HepG2 (cell line): ENCODE results near the gene STYXL1. TPM values are rescaled to one million over a fixed set of nuclear protein-coding genes. Genes with fewer than 3 reads are reported as not detected.
A peak's percentile ranks its signal among the peaks of the same experiment; 100 is the strongest.

Experiments used
- AGO2 ChIP-seq: fragments of 200-400 bp; formaldehyde crosslinking; optimal IDR thresholded peaks from 2 replicates; pipeline ENCODE3; 2017; ENCODE audit warnings: mild to moderate bottlenecking, low read depth, low read length, moderate library complexity
- CTCF ChIP-seq: sonication (generic); formaldehyde crosslinking; IDR thresholded peaks from 2 replicates; pipeline ENCODE4 v1.5.0; 2020; ENCODE audit warnings: mild to moderate bottlenecking, missing genetic modification reagents, moderate library complexity
- EP300 ChIP-seq, 3 experiments: sonication (generic) in 1 of 3; formaldehyde crosslinking in 1 of 3; IDR thresholded peaks; 2 replicates each; pipeline versions ENCODE4 v1.5.1 to v1.6.1; 2011 to 2020; ENCODE audit warnings: low read depth in 2 of 3, low read length in 2 of 3, borderline replicate concordance in 1 of 3, improper control_type of control experiment in 1 of 3, mild to moderate bottlenecking in 1 of 3, missing genetic modification reagents in 1 of 3, moderate library complexity in 1 of 3
- ETV5 ChIP-seq: IDR thresholded peaks from 2 replicates; pipeline ENCODE4 v1.6.1; 2018; ENCODE audit warnings: missing biosample characterization, missing genetic modification reagents, inconsistent platforms, borderline replicate concordance
- FOXK2 ChIP-seq: fragments of 450-650 bp; IDR thresholded peaks from 2 replicates; pipeline ENCODE4 v1.6.1; 2016
- MAX ChIP-seq: IDR thresholded peaks from 2 replicates; pipeline ENCODE4 v1.6.1; 2012; ENCODE audit warnings: inconsistent platforms
- MBD4 ChIP-seq: IDR thresholded peaks from 2 replicates; pipeline ENCODE4 v1.6.1; 2012; ENCODE audit warnings: low read length, inconsistent platforms, borderline replicate concordance
- MTF2 ChIP-seq: sonication (generic); formaldehyde crosslinking; IDR thresholded peaks from 2 replicates; pipeline ENCODE4 v1.5.0; 2020; ENCODE audit warnings: missing genetic modification reagents, borderline replicate concordance
- NR2F2 ChIP-seq: IDR thresholded peaks from 2 replicates; pipeline ENCODE4 v1.6.1; 2012; ENCODE audit warnings: low read depth, inconsistent platforms, borderline replicate concordance
- NR2F6 ChIP-seq, 2 experiments: IDR thresholded peaks; 2 replicates each; pipeline ENCODE4 v1.6.1; 2016; ENCODE audit warnings: antibody characterized with exemption in 1 of 2, mild to moderate bottlenecking in 1 of 2
- PBX3 ChIP-seq: sonication (generic); formaldehyde crosslinking; IDR thresholded peaks from 2 replicates; pipeline ENCODE4 v1.8.1; 2023; ENCODE audit warnings: missing genetic modification reagents, inconsistent platforms, borderline replicate concordance
- TCF7 ChIP-seq: sonication (generic); IDR thresholded peaks from 2 replicates; pipeline ENCODE4 v1.6.1; 2016; ENCODE audit warnings: antibody characterized with exemption, low read depth
- ZBTB4 ChIP-seq: sonication (generic); formaldehyde crosslinking; IDR thresholded peaks from 2 replicates; pipeline ENCODE4 v1.4.0; 2020; ENCODE audit warnings: missing genetic modification reagents, mild to moderate bottlenecking, borderline replicate concordance
- ZIK1 ChIP-seq: sonication (generic); formaldehyde crosslinking; IDR thresholded peaks from 2 replicates; pipeline ENCODE4 v1.5.0; 2020; ENCODE audit warnings: mild to moderate bottlenecking, low read depth, missing genetic modification reagents, borderline replicate concordance
- ZNF431 ChIP-seq: sonication (generic); formaldehyde crosslinking; IDR thresholded peaks from 2 replicates; pipeline ENCODE4 v1.9.0; 2022; ENCODE audit warnings: missing genetic modification reagents, low read depth, mild to moderate bottlenecking, borderline replicate concordance
- ZNF564 ChIP-seq: sonication (generic); formaldehyde crosslinking; IDR thresholded peaks from 2 replicates; pipeline ENCODE4 v1.8.1; 2023; ENCODE audit warnings: mild to moderate bottlenecking, missing genetic modification reagents
- ZNF788 ChIP-seq: sonication (generic); formaldehyde crosslinking; IDR thresholded peaks from 2 replicates; pipeline ENCODE4 v1.5.0; 2020; ENCODE audit warnings: mild to moderate bottlenecking, missing genetic modification reagents, borderline replicate concordance
- polyA plus RNA-seq, 8 experiments: library from polyadenylated mRNA; depleted of rRNA in 3 of 8; stranded (reverse) in 7 of 8; unstranded in 1 of 8; fragments of >200 nt; fragmentation: Illumina TruSeq in 4 of 8; extraction: Trizol in 4 of 8; gene quantifications; 2 replicates each; pipeline versions ENCODE4 v1.2.1 to v1.2.3, GENCODE V29; 2011 to 2016; ENCODE audit warnings: low read depth in 4 of 8, missing spikeins in 1 of 8, mixed read lengths in 1 of 8; ENCODE audit not compliant: insufficient read depth in 1 of 8
- total RNA-seq, 5 experiments: library from RNA; depleted of rRNA; stranded (reverse); fragments of >200 nt; fragmentation: Illumina TruSeq; extraction: Trizol; gene quantifications; 2 replicates each; pipeline ENCODE4 v1.2.3, GENCODE V29; 2016; ENCODE audit warnings: low read depth in 1 of 5

STYXL1 gene
- total and polyA plus RNA-seq, 2 of the 13 experiments (the other 11 are each of a cell fraction or from before 2014, with no cell fraction given) = 23.9 to 38.3 TPM

GRCh38 chr7:76066716-76067503 lies 19.1 kb upstream of the STYXL1 start (continued):
- TF ChIP-seq PBX3 (CRISPR knock-in tag) (no peak), NR2F2 (0 out of 2 replicates have a peak, but pooled peaks have one; percentile 42), ETV5 (CRISPR knock-in tag) (peak; percentile 23; the same call in 1 of the 2 replicates), MBD4 (0 out of 2 replicates have a peak, but pooled peaks have one; percentile 10), TCF7 (no peak), CTCF (CRISPR knock-in tag) (peak; percentile 9; the same call in 1 of the 2 replicates), ZIK1 (no peak), ZNF788 (CRISPR knock-in tag) (no peak), NR2F6 (IDR thresholded peaks at IDR 0.05) (peak; percentile 44; the same call in 1 of the 2 replicates), NR2F6 (CRISPR knock-in tag; IDR thresholded peaks at IDR 0.05) (no peak), AGO2 (peak; percentile 74), MTF2 (no peak), ZBTB4 (0 out of 2 replicates have a peak, but pooled peaks have one; percentile 30), ZNF564 (no peak), MAX (0 out of 2 replicates have a peak, but pooled peaks have one; percentile 20), ZNF431 (CRISPR knock-in tag) (no peak), EP300 (IDR thresholded peaks at IDR 0.05; ENCODE audit: low read depth in 2 of 2, low read length in 2 of 2) (no peak), EP300 (CRISPR knock-in tag; IDR thresholded peaks at IDR 0.05; ENCODE audit: borderline replicate concordance) (peak; percentile 25; the same call in 1 of the 2 replicates), FOXK2 (no peak)
